Type B pancreatic cell (in vitro differentiated cells): ENCODE results near the gene LDLRAD3. TPM values are rescaled to one million over a fixed set of nuclear protein-coding genes. Genes with fewer than 3 reads are reported as not detected.

Source experiments
- DNase-seq: peaks from one replicate; pipeline ENCODE4 v3.0.0; 2021; ENCODE audit warnings: mixed read lengths; ENCODE audit not compliant: unreplicated experiment; ENCODE audit errors: extremely low spot score
- H3K27ac Mint-ChIP-seq: 2 replicates; pipeline ENCODE4 v1.8.0; 2021; ENCODE audit warnings: mild to moderate bottlenecking, mixed read lengths
- H3K27me3 Mint-ChIP-seq: 2 replicates; pipeline ENCODE4 v1.8.0; 2021; ENCODE audit warnings: mixed read lengths
- H3K36me3 Mint-ChIP-seq: 2 replicates; pipeline ENCODE4 v1.8.0; 2021; ENCODE audit warnings: mixed read lengths
- H3K4me1 Mint-ChIP-seq: one replicate; pipeline ENCODE4 v1.8.0; 2021; ENCODE audit warnings: mixed read lengths; ENCODE audit not compliant: unreplicated experiment
- H3K4me3 Mint-ChIP-seq: 2 replicates; pipeline ENCODE4 v1.8.0; 2021; ENCODE audit warnings: mild to moderate bottlenecking, mixed read lengths
- H3K9me3 Mint-ChIP-seq: 2 replicates; pipeline ENCODE4 v1.8.0; 2021; ENCODE audit warnings: mixed read lengths
- CTCF ChIP-seq: fragments of 200-600 bp; sonication (generic); conservative IDR thresholded peaks from 2 replicates; pipeline ENCODE4 v1.5.0; 2021; ENCODE audit warnings: antibody characterized with exemption, mild to moderate bottlenecking
- total RNA-seq: library from RNA; stranded (reverse); gene quantifications from 2 replicates; pipeline ENCODE4 v1.2.1, GENCODE V29; 2021; ENCODE audit warnings: low replicate concordance

Gene LDLRAD3
- total RNA-seq, 1 donor from 2014 or later, result 20.7 TPM

- no peaks in the 10 kb centered on the region for H3K27me3 Mint-ChIP-seq
- peaks cover 39% of the 10 kb centered on the region for H3K4me1 Mint-ChIP-seq
- H3K4me3 Mint-ChIP-seq, result no peak overlapping the region
- no peak overlapping the region for H3K27ac Mint-ChIP-seq
- TF ChIP-seq CTCF, result no peak
- DNase-seq, result no peak
- H3K36me3 Mint-ChIP-seq, result peaks cover 16% of the 10 kb centered on the region
- H3K9me3 Mint-ChIP-seq, result peaks cover 2% of the 10 kb centered on the region
Measured at GRCh38 chr11:36107547-36107946, 163.7 kb downstream of the LDLRAD3 start.

GRCh38 chr11:36108881-36109589, 165.2 kb downstream of the LDLRAD3 start:
- H3K27me3 Mint-ChIP-seq, result no peaks in the 10 kb centered on the region
- no peak overlapping the region for H3K27ac Mint-ChIP-seq
- H3K4me3 Mint-ChIP-seq, result no peak overlapping the region
- H3K4me1 Mint-ChIP-seq, result peaks cover 39% of the 10 kb centered on the region
- no peak for TF ChIP-seq CTCF
- H3K9me3 Mint-ChIP-seq, result peaks cover 10% of the 10 kb centered on the region
- peaks cover 24% of the 10 kb centered on the region for H3K36me3 Mint-ChIP-seq
- no peak for DNase-seq

- Mint-ChIP-seq H3K27ac (no peak overlapping the region), H3K36me3 (peaks cover 25% of the 10 kb centered on the region), H3K4me1 (peaks cover 39% of the 10 kb centered on the region), H3K4me3 (no peak overlapping the region), H3K9me3 (peaks cover 10% of the 10 kb centered on the region), H3K27me3 (no peaks in the 10 kb centered on the region)
- TF ChIP-seq CTCF, result no peak
- DNase-seq, result no peak
Measured at GRCh38 chr11:36109590-36109849, 165.7 kb downstream of the LDLRAD3 start.

GRCh38 chr11:36109850-36110606, 166.2 kb downstream of the LDLRAD3 start:
- no peak for TF ChIP-seq CTCF
- H3K27ac Mint-ChIP-seq, result peak overlapping the region; percentile 13
- H3K4me3 Mint-ChIP-seq, result no peak overlapping the region
- peaks cover 30% of the 10 kb centered on the region for H3K36me3 Mint-ChIP-seq
- no peaks in the 10 kb centered on the region for H3K27me3 Mint-ChIP-seq
- peaks cover 10% of the 10 kb centered on the region for H3K9me3 Mint-ChIP-seq
- H3K4me1 Mint-ChIP-seq, result peaks cover 35% of the 10 kb centered on the region
- DNase-seq, result no peak

GRCh38 chr11:36110668-36111410, 167.0 kb downstream of the LDLRAD3 start:
- Mint-ChIP-seq H3K4me1 (peaks cover 29% of the 10 kb centered on the region), H3K27me3 (no peaks in the 10 kb centered on the region), H3K36me3 (peaks cover 32% of the 10 kb centered on the region), H3K27ac (peak overlapping the region; percentile 13), H3K4me3 (no peak overlapping the region), H3K9me3 (peaks cover 10% of the 10 kb centered on the region)
- no peak for TF ChIP-seq CTCF
- DNase-seq, result no peak
